GM19025 (cell line): ENCODE results near the gene DPP10.

Source experiments
- ATAC-seq: cut with Tn5 transposase; IDR thresholded peaks from one replicate; pipeline ENCODE4 v1.9.1; 2021; ENCODE audit warnings: mild to moderate bottlenecking, low read depth, moderate library complexity; ENCODE audit not compliant: unreplicated experiment

Gene DPP10

GRCh38 chr2:115190459-115190858 lies 748.0 kb downstream of the DPP10 start:
- no peak for ATAC-seq

GRCh38 chr2:115194623-115195022 lies 752.2 kb downstream of the DPP10 start:
- ATAC-seq: no peak

- ATAC-seq: no peak
Measured at GRCh38 chr2:115196587-115196986, 754.1 kb downstream of the DPP10 start.

- ATAC-seq: no peak
Measured at GRCh38 chr2:115199966-115200365, 757.5 kb downstream of the DPP10 start.

- no peak for ATAC-seq
Measured at GRCh38 chr2:115201386-115201785, 758.9 kb downstream of the DPP10 start.

GRCh38 chr2:115208493-115209164 lies 766.2 kb downstream of the DPP10 start:
- no peak for ATAC-seq

GRCh38 chr2:115214050-115214449 lies 771.6 kb downstream of the DPP10 start:
- no peak for ATAC-seq

GRCh38 chr2:115219296-115219695 lies 776.9 kb downstream of the DPP10 start:
- no peak for ATAC-seq

- ATAC-seq: no peak
Measured at GRCh38 chr2:115234186-115234585, 791.7 kb downstream of the DPP10 start.

GRCh38 chr2:115234737-115235136 lies 792.3 kb downstream of the DPP10 start:
- ATAC-seq: no peak

GRCh38 chr2:115248066-115248465 lies 805.6 kb downstream of the DPP10 start:
- no peak for ATAC-seq

GRCh38 chr2:115277366-115277765 lies 834.9 kb downstream of the DPP10 start:
- ATAC-seq: no peak

- ATAC-seq: no peak
Measured at GRCh38 chr2:115285416-115285815, 843.0 kb downstream of the DPP10 start.

- ATAC-seq: no peak
Measured at GRCh38 chr2:115290478-115290877, 848.0 kb downstream of the DPP10 start.

- ATAC-seq: no peak
Measured at GRCh38 chr2:115292742-115293141, 850.3 kb downstream of the DPP10 start.

GRCh38 chr2:115294999-115295398 lies 852.6 kb downstream of the DPP10 start:
- ATAC-seq: no peak

GRCh38 chr2:115297056-115297455 lies 854.6 kb downstream of the DPP10 start:
- no peak for ATAC-seq

GRCh38 chr2:115299199-115299598 lies 856.8 kb downstream of the DPP10 start:
- no peak for ATAC-seq

GRCh38 chr2:115305712-115306111 lies 863.3 kb downstream of the DPP10 start:
- no peak for ATAC-seq

- ATAC-seq: no peak
Measured at GRCh38 chr2:115314119-115314518, 871.7 kb downstream of the DPP10 start.

- ATAC-seq: no peak
Measured at GRCh38 chr2:115327061-115327460, 884.6 kb downstream of the DPP10 start.

GRCh38 chr2:115359550-115359949 lies 917.1 kb downstream of the DPP10 start:
- no peak for ATAC-seq

GRCh38 chr2:115364093-115364492 lies 921.7 kb downstream of the DPP10 start:
- ATAC-seq: no peak
